ENCODE data around the gene ADGRB2.

DNA sequence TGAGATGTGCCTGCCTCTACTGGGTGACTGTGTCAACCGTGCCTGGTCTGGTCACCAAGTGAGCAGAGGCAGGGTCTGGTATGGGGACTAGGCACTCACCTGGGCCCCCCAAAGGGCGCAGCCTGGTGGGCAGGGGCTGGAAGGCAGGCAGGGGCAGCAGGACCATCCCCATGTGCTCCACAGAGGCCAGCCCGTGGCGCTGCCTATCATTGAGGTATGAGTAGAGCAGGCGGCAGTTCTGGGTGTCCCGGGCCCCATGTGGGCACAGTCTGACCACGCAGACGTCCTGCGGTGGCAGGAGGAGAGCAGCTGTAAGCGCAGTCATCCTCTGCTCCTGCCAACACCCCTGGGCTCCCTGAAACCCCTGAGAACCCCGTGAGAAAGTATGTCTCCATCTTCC is 28.0 kb upstream of the ADGRB2 start:
- TF ChIP-seq POLR2AphosphoS5 (IDR thresholded peaks at IDR 0.05; ENCODE audit: low read depth, low read length) (no peak), REST (IDR thresholded peaks at IDR 0.05; ENCODE audit: insufficient read depth in 1 of 2, low read depth in 2 of 2, low read length in 1 of 2) (no peak), SIN3A (IDR thresholded peaks at IDR 0.05; ENCODE audit: borderline replicate concordance, insufficient read depth, low read depth, low read length) (no peak)
- TF ChIP-seq, protein P1, sequence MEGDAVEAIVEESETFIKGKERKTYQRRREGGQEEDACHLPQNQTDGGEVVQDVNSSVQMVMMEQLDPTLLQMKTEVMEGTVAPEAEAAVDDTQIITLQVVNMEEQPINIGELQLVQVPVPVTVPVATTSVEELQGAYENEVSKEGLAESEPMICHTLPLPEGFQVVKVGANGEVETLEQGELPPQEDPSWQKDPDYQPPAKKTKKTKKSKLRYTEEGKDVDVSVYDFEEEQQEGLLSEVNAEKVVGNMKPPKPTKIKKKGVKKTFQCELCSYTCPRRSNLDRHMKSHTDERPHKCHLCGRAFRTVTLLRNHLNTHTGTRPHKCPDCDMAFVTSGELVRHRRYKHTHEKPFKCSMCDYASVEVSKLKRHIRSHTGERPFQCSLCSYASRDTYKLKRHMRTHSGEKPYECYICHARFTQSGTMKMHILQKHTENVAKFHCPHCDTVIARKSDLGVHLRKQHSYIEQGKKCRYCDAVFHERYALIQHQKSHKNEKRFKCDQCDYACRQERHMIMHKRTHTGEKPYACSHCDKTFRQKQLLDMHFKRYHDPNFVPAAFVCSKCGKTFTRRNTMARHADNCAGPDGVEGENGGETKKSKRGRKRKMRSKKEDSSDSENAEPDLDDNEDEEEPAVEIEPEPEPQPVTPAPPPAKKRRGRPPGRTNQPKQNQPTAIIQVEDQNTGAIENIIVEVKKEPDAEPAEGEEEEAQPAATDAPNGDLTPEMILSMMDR (IDR thresholded peaks at IDR 0.05), result no peak
